ENCODE measurements around the gene PLCB4.

- TF ChIP-seq CTCF (IDR thresholded peaks at IDR 0.05) (no peak), EP300 (IDR thresholded peaks at IDR 0.05) (no peak), POLR2AphosphoS5 (IDR thresholded peaks at IDR 0.05) (no peak), POLR2A (IDR thresholded peaks at IDR 0.05) (no peak)
Observed at GRCh38 chr20:9302091-9302462, 233.2 kb downstream of the PLCB4 start.
